ENCODE results near the gene HIPK2. TPM values are rescaled to one million over a fixed set of nuclear protein-coding genes. Genes with fewer than 3 reads are reported as not detected.

Gene HIPK2
- polyA plus RNA-seq, 2 of the 4 experiments (the other 2 are of a cell fraction), result 11.3 to 12.1 TPM

DNA sequence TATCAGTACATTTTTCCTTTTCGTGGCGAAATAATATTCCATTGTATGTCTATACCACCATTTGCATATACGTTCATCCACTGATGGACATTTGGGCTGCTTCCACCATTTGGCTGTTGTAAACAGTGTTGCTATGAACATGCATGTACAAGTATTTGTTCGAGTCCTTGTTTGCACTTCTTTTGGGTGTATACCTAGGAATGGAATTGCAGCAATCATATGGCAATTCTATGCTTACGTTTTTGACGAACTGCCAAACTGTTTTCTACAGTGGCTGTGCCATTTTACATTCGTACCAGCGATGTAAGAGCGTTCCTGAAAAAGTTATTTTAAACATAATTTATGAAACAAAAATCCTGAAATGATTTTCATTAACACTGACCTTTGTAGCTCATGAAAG lies 79.5 kb downstream of the HIPK2 start:
- POLR2A ChIA-PET, result no interaction called here
- no peak for FAIRE-seq

DNA sequence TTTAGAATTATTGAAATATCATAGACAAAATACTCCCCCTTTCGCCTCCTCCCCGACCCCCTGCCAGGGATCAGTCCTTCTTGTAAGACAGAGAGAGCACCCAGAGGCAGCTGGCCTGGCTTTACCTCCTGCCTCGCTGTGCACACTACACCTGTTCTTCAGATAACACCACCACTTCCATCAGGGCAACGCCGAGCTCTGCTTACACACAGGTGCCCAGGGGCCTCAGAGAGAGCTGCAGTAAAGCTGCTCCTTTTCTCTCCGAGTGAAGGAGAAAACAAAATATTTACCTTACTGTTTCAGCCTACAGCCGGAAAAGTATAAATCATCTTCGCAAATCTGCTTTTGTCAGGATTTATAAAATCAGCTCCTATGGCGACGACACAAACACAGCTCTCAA lies 80.7 kb downstream of the HIPK2 start:
- 0 out of 6 replicates have a peak overlapping the region, but pooled peaks of 1 of the 2 experiments have one; percentile 19 for H3K27ac ChIP-seq
- ChIA-PET CTCF (interaction anchor here (0.5 to 0.9 kb wide), 2 partner anchors 8 to 136 kb away, joined by 3 to 4 read pairs; no protein-coding TSS in a partner anchor), POLR2A (no interaction called here)
- H3K4me2 ChIP-seq, result no peak overlapping the region
- DNase-seq (ENCODE audit: low read depth in 1 of 2, low spot score in 1 of 2), result no peak
- H3K9me3 ChIP-seq, result no peaks in the 10 kb centered on the region
- no peak for ATAC-seq
- WGBS (ENCODE audit: missing lambda C conversion rate), result 87% methylated on average over 10 of the region's 10 CpGs
- no peak for TF ChIP-seq FOSL2 (IDR thresholded peaks at IDR 0.05)
- TF ChIP-seq FOSL2 (CRISPR knock-in tag; IDR thresholded peaks at IDR 0.05), result no peak
- no peak for TF ChIP-seq CHD2 (IDR thresholded peaks at IDR 0.05; ENCODE audit: low read length, partially characterized antibody)
- no peak for TF ChIP-seq RAD21 (conservative IDR thresholded peaks at IDR 0.05 in 1 of 2, IDR thresholded peaks at IDR 0.05 in 1 of 2)
- no peak for TF ChIP-seq SMC3 (IDR thresholded peaks at IDR 0.05)
- no peak for TF ChIP-seq NFE2L2 (conservative IDR thresholded peaks at IDR 0.05; ENCODE audit: low read length)
- TF ChIP-seq, protein P1, sequence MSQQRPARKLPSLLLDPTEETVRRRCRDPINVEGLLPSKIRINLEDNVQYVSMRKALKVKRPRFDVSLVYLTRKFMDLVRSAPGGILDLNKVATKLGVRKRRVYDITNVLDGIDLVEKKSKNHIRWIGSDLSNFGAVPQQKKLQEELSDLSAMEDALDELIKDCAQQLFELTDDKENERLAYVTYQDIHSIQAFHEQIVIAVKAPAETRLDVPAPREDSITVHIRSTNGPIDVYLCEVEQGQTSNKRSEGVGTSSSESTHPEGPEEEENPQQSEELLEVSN (IDR thresholded peaks at IDR 0.05; ENCODE audit: borderline replicate concordance, low read depth), result no peak
- no peak for TF ChIP-seq GATA3 (IDR thresholded peaks at IDR 0.05; ENCODE audit: borderline replicate concordance)
- no peak for TF ChIP-seq RFX5 (IDR thresholded peaks at IDR 0.05)
- TF ChIP-seq HES2 (IDR thresholded peaks at IDR 0.05), result no peak
- TF ChIP-seq HOXB13 (CRISPR knock-in tag; IDR thresholded peaks at IDR 0.05; ENCODE audit: low read depth), result no peak
- TF ChIP-seq, protein P2, sequence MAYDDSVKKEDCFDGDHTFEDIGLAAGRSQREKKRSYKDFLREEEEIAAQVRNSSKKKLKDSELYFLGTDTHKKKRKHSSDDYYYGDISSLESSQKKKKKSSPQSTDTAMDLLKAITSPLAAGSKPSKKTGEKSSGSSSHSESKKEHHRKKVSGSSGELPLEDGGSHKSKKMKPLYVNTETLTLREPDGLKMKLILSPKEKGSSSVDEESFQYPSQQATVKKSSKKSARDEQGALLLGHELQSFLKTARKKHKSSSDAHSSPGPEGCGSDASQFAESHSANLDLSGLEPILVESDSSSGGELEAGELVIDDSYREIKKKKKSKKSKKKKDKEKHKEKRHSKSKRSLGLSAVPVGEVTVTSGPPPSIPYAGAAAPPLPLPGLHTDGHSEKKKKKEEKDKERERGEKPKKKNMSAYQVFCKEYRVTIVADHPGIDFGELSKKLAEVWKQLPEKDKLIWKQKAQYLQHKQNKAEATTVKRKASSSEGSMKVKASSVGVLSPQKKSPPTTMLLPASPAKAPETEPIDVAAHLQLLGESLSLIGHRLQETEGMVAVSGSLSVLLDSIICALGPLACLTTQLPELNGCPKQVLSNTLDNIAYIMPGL (CRISPR knock-in tag; IDR thresholded peaks at IDR 0.05; ENCODE audit: borderline replicate concordance), result no peak
- peaks cover 5% of the 10 kb centered on the region; the same call in 1 of the 3 replicates for H3K4me1 ChIP-seq
- H3K4me3 ChIP-seq, result no peak overlapping the region
- no peak for FAIRE-seq

More for the DNA sequence above, 79.5 kb downstream of the HIPK2 start:
- Histone ChIP-seq H3K4me1 (peaks cover 11% of the 10 kb centered on the region; the same call in 2 of the 3 replicates), H3K27ac (no peak overlapping the region), H3K4me2 (no peak overlapping the region), H3K4me3 (no peak overlapping the region), H3K9me3 (no peaks in the 10 kb centered on the region)
- DNase-seq (ENCODE audit: low read depth in 1 of 2, low spot score in 1 of 2), result no peak
- WGBS (ENCODE audit: missing lambda C conversion rate), result 92% methylated on average over 9 of the region's 9 CpGs
- no peak for TF ChIP-seq KDM5A (IDR thresholded peaks at IDR 0.05)
- no peak for TF ChIP-seq ZSCAN20 (CRISPR knock-in tag; IDR thresholded peaks at IDR 0.05)
- TF ChIP-seq CHD4 (IDR thresholded peaks at IDR 0.05; ENCODE audit: borderline replicate concordance), result no peak
- no peak for TF ChIP-seq SREBF2 (IDR thresholded peaks at IDR 0.05)
- TF ChIP-seq POLR2A (IDR thresholded peaks at IDR 0.05; ENCODE audit: low read length), result no peak
- TF ChIP-seq RCOR1 (IDR thresholded peaks at IDR 0.05; ENCODE audit: low read depth, low read length), result no peak
- no peak for TF ChIP-seq RNF2 (IDR thresholded peaks at IDR 0.05; ENCODE audit: borderline replicate concordance, low read depth)
- no peak for TF ChIP-seq MAFK (IDR thresholded peaks at IDR 0.05; ENCODE audit: partially characterized antibody)
- TF ChIP-seq JUNB (IDR thresholded peaks at IDR 0.05), result no peak
- TF ChIP-seq HEYL (CRISPR knock-in tag; IDR thresholded peaks at IDR 0.05), result no peak
- no peak for TF ChIP-seq CBX2 (IDR thresholded peaks at IDR 0.05; ENCODE audit: borderline replicate concordance, low read depth)
- TF ChIP-seq EHMT2 (IDR thresholded peaks at IDR 0.05; ENCODE audit: low read depth), result no peak
- TF ChIP-seq EP300 (IDR thresholded peaks at IDR 0.05), result no peak
- TF ChIP-seq NPAS2 (CRISPR knock-in tag; IDR thresholded peaks at IDR 0.05; ENCODE audit: borderline replicate concordance), result no peak
- no peak for TF ChIP-seq CEBPB (IDR thresholded peaks at IDR 0.05)
- TF ChIP-seq BCL3 (IDR thresholded peaks at IDR 0.05), result no peak
- no peak for TF ChIP-seq ZFP36 (IDR thresholded peaks at IDR 0.05; ENCODE audit: borderline replicate concordance, partially characterized antibody)
- TF ChIP-seq FOXS1 (CRISPR knock-in tag; IDR thresholded peaks at IDR 0.05), result no peak
- ATAC-seq, result no peak
- CTCF ChIA-PET, result interaction anchor here (0.7 kb wide), 1 partner anchor 52 kb away, joined by 3 read pairs; no protein-coding TSS in a partner anchor

All from A549 (cell line).